Fibroblast of skin of left biceps (primary cell): ENCODE results near the gene MARS1.
"Not testable (repeated sequence)": the region's sequence is repeated elsewhere in the genome, so short reads cannot be mapped to it uniquely, and the experiment has no call there.

Experiments used
- DNase-seq, 2 experiments: peaks; one replicate each; pipeline ENCODE4 v3.0.0-alpha.2; 2013; ENCODE audit warnings: low read depth in 2 of 2

MARS1 gene

DNA sequence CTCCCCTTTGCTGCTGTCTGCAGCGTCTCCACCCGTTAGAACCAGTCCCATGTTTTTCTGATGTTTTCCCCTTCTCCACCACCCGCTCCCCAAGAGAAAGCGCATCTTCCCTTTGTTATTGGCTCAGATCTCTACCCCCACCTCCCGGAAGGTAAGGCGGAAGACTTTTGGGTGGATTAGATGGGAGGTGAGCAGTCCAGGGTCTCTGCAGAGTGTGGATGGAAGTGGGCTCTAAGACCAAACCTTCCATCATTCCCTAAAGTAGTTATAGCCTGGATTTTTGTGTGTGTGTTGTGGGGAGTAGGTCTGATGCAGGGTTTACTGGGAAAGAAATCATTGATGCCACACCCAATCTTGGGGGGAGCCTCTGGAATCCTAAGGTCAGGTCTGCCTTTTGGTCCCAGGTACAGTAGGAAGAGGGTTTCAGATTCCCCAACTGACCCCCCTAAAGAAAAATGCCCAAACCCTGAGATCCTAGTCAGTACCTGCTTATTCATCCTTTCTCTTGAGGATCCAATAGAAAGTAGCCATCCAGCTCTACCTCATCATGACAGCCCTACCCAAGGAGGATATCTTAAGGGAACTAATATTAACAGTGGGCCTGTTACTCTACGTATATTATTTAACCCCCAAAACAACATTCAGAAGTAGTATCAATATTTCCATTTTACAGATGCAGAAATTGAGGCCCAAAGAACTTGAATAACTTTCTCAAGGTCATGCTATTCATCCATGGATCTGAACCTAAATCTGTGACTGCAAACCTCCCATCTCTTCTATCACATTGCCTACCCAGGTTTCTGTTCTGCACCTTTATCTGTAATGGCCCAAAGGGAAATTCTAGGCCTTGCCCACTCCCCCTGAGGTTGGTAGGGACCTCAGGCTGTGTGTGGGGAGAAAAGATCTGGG, 63.0 kb downstream of the MARS1 start:
- DNase-seq = no peak

GRCh38 chr12:57551637-57552305, 63.9 kb downstream of the MARS1 start:
- no peak for DNase-seq

- no peak for DNase-seq
Measured at GRCh38 chr12:57552306-57552651, 64.4 kb downstream of the MARS1 start.

- no peak for DNase-seq
Measured at GRCh38 chr12:57552835-57553313, 65.0 kb downstream of the MARS1 start.

DNA sequence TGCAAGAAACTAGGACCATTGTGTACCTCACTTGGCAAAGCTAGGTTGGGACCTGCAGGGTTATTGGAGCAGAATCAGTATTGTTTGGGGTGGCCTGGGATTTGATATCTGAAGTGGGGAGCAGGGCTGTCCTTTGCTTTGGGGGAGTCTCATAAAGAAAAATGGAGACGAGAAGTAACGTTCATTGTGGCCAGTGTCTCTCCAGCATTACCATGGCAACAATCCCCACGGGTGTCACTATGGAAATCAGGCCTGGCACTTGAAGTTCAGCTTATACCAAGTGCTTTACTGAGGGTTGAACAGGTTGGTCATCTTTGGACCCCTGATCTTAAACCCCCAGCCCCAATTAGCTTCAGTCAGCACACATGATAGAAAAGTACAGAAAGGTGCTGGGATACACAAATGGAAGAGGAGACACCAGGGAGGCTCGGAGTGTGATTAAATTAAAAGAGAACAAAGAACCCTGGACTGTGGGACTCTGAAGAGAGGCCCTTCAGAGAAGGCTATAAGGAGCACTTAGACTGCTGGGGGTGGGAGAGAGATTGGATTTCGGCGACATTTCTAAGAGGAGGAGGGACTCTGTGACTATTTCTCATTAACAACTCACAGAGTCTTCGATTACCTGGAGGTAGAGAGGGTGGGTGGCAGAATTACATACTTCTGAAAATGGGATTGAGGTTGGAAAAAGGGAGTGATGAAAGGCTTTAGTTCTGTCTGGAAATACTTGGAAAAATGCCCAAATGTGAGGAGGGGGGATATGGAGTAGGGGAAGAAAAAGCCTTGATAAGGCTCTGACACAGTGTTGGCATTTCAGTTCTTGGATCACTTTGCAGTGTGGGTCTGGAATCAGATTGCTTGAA, 65.7 kb downstream of the MARS1 start:
- no peak for DNase-seq

DNA sequence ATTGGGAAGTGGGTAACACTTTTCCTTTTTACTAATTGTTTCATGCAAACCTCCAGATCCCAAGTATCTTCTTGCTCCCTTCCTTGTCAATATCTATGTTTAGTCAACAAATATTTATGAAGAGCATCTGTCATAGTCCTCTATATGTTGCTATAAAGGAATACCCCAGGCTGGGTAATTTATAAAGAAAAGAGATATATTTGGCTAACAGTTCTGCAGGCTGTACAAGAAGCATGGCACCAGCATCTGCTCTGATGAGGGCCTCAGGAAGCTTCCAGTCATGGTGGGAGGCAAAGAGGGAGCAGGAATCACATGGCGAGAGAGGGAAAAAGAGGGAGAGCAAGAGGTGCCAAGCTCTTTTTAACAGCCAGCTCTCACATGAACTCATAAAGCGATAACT, 66.6 kb downstream of the MARS1 start:
- DNase-seq = no peak

- DNase-seq = no peak
Measured at GRCh38 chr12:57554897-57555296, 67.0 kb downstream of the MARS1 start.

DNA sequence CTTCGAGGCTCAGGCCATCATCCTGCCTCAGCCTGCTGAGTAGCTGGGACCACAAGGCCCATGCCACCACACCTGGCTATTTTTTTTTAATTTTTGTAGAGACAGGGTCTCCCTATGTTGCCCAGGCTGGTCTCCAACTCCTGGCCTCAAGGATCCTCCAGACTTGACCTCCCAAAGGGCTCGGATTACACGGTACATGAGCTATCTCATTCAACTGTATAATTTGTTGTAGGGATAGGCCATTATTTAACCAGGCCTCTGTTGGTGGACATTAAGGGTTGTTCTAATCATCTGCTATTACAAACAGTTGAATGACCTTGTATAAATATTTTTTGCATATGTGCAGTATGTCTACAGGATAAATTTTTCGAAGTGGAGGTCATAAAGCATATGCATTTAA, 71.0 kb downstream of the MARS1 start:
- DNase-seq = no peak

- DNase-seq = no peak
Measured at GRCh38 chr12:57560516-57560915, 72.6 kb downstream of the MARS1 start.

DNA sequence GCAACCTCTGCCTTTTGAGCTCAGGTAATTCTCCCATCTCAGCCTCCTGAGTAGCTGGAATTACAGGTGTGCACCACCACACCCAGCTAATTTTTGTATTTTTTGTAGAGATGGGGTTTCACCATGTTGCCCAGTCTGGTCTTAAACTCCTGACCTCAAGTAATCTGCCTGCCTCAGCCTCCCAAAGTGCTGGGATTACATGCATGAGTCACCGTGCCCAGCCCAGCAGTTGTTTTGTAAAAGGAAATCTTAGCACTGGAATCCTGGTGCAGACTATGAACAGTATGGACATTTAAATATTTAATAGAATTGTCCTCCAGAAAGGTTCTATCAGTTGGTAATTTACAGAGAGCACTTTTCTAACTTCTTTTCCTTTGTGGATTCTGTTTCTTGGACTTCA, 73.2 kb downstream of the MARS1 start:
- DNase-seq = not testable (repeated sequence)

GRCh38 chr12:57563358-57563757, 75.5 kb downstream of the MARS1 start:
- DNase-seq = no peak

GRCh38 chr12:57564178-57564740, 76.4 kb downstream of the MARS1 start:
- DNase-seq = no peak
